GM21576 (cell line): Measurements from ENCODE around the gene ARHGAP15.
"Not testable (repeated sequence)": the region's sequence is repeated elsewhere in the genome, so short reads cannot be mapped to it uniquely, and the experiment has no call there.

Experiments
- ATAC-seq: cut with Tn5 transposase; IDR thresholded peaks from one replicate; pipeline ENCODE4 v1.9.1; 2021; ENCODE audit warnings: mild to moderate bottlenecking, moderate library complexity; ENCODE audit not compliant: unreplicated experiment

ARHGAP15 gene

GRCh38 chr2:143521396-143521795 lies 392.2 kb downstream of the ARHGAP15 start:
- no peak for ATAC-seq

- ATAC-seq, result no peak
Observed at GRCh38 chr2:143522699-143523098, 393.5 kb downstream of the ARHGAP15 start.

DNA sequence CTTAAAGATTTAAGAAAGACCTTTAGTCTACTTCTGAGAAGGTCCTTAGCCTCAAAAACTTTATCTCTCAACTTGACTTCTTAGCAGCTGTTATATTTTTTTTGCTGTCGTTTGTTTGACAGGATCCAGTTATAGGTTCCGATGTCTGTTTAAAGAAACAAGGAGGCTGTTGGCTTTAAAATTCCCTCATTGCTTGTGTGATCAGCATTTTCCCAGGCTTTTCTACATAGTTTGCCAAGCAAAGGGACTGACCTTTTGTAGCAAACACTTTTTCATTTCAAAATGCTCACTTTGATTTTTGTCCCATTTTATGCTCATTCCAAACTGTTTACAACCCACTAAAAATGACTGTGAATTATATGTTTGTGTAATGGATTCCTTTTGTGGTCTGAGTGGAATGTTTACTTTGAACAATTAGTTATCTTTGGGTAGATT lies 394.9 kb downstream of the ARHGAP15 start:
- ATAC-seq, result no peak

DNA sequence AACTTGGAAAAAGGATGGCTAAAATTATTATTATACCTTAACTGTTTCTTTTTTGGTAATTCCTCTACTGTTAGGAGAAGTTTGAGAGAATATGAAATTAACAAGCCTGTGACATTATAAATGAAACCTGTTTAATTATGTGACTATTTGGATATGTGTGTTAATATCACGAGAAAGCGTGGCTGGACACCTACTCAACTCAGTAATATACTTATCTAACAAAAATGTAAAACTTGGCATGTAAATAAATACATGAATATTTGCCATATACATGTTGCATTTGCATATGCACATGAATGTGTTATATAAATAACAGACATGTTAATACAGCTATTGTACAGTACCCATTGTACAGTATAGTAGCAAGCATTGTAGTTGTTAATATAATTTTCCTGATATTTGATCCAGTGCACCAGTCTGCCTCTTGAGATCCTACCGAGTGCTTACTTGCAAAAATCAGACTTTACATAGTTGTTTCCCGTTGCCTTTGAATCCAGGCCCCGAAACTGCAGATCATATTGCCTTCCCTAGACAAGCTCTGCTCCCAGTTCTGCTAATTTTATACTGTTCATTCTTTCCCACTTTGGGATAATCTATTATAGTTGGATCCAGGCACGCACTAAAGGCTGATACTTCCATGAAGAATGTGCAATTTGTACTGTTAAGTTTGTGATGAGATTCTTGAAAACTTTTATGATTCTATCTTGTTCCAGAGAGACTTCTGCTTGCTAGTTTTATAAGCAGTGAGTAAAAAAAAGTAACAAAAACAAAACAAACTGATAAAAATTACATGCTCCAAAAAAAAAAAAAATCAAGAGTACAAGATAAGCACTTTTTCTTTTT lies 395.6 kb downstream of the ARHGAP15 start:
- no peak for ATAC-seq

DNA sequence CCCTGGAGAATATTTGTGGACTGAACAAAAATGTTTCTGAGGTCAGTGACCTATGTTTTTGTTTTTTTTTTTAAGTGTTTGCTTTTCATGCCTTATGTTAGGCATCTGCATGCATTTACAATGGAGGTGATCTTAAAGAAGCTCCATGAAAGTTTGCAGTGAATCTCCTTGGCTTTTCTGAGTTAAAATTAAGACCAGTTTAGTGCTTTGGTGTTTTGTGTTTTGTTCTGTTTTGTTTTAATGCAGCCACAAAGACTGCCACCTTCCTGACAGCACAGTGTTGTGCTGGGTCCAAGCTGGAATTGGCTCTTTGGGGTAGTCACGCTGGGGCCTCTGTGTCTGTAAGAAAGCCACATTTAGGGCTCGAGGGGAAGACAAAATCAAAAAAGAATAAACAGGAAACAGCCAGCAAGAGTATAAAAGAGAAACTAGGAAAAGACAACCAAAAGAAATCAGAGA lies 396.2 kb downstream of the ARHGAP15 start:
- no peak for ATAC-seq

DNA sequence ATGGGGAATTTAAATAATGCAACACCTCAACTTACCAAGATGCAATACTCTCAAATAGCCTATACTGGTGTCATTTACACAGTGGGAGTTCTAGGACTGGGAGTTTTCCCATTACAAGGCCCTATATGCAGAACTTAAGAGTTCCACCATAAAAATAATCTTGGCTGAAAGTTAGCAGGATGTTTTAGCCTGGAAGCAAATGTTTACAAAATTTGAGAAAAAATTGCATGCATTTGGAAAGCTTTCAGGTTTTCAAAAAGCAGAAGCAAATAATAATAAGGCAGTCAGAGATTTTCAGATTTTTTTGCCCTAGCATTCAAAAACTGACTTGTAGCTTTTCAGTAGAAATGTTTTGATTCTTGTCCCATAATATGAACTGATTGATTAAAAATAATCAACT lies 397.3 kb downstream of the ARHGAP15 start:
- ATAC-seq, result no peak

DNA sequence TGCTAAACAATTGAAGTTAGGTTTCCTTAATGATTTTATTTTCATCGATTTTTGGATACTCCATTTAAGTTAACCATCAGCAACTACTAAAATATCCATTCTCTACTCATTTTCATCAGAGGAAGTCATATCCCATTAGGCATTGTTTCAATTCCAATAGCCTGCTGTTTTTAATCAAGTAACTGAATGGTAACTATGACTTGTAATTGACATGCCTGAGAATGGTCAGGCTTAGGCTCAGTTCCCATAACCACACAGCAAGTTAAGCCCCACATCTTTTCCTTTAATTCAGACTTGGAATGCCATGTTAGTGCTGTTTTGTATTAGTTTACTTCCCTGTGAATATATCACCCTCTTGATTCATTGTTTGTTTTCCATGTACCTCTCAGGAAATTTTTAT lies 398.8 kb downstream of the ARHGAP15 start:
- ATAC-seq, result no peak

DNA sequence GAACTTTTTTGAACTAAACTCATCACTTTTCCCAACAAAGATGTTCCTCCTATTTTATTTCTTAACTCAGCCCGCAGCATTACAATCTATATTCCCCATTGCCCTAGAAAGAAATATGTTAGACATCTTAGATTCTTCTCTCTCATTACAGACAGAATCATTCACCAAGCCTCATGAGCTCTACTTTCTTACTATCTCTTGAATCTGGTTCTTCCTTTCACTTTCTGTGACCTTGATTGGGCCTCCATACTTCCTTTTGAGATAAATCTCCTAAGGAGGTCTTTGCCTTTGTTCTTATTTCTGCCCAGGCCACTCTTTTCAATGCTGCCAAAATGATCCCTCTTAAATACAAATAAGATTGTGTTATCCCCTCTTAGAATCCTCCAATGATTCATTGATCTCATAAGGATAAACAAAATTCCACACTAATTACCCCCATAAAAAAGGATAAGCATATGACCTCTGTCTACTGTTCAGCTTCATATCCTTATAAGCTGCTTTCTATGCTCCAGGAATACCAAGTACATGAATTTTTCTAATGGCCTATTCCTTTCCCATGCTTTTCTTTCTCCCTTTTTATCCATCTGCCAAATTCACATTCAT lies 400.0 kb downstream of the ARHGAP15 start:
- no peak for ATAC-seq

DNA sequence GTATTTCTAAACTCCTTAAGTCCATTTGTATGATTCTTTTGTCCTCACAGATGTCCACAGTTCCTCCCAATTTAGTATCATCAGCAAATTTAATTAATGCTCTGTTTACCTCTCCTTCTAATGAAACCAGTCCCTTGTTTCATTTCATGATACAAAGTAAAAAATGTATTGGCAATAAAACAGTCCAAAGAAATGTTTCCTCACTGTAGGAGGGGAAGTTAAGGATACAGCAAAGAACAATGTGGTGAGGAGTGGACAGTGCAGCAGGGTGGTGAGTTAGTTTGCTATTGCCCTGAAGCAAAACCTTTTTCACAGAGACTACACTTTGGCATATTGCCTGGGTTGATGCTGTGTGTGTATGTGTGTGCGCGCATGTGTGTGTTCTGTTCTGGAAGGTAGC lies 401.5 kb downstream of the ARHGAP15 start:
- ATAC-seq, result no peak

DNA sequence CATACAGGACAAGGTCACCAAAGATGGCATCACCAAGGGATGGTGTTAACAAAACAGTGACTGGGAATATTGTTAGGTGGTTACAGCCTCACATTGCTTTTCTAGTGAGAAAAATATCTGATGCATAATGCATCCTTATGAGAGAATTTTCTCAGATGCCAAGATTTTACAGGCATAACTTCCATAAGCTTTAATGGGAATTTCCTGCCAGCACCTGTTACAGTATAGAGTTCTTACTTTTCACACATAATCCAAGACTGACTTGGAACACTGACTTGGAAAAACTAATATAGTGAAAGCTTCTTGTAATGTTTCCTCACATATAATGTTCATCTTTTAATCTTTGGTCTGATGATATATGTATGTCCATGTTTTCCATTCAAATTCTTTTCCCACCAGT lies 402.8 kb downstream of the ARHGAP15 start:
- ATAC-seq, result no peak

DNA sequence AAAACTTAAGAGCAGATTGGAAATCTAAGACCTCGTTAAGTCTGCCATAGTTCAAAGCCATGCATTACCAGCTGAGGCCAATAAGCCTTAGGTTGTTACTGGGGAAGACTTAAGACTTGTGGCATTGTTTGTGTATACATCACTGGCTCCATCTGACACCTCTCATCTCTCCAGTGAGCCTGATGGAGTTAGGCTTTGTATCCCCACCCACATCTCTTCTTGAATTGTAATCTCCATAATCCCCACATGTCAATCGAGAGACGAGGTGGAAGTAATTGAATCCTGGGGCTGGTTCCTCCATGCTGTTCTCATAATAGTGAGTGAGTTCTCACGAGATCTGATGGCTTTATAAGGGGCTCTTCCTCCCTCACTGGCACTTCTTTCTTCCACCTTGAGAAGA lies 404.6 kb downstream of the ARHGAP15 start:
- ATAC-seq, result no peak

- ATAC-seq, result no peak
Observed at GRCh38 chr2:143535802-143536201, 406.6 kb downstream of the ARHGAP15 start.

GRCh38 chr2:143541899-143542298 lies 412.7 kb downstream of the ARHGAP15 start:
- not testable (repeated sequence) for ATAC-seq

- no peak for ATAC-seq
Observed at GRCh38 chr2:143545059-143545948, 416.1 kb downstream of the ARHGAP15 start.

DNA sequence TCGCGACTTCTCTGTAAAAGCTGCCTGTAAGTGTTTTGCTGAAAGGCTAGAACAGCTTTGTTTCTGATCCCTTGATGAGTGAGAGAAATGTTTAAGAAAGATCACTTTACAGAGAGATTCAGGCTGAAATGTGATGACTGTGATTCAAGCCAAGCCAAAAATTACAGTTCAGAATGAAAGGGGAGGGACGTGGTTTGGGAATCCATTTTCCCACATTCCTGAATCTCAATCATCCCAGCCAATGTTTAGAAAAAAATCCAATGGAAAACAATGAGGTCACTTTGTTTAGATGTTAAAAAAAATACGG lies 416.7 kb downstream of the ARHGAP15 start:
- no peak for ATAC-seq

GRCh38 chr2:143548032-143548431 lies 418.8 kb downstream of the ARHGAP15 start:
- ATAC-seq, result no peak

- no peak for ATAC-seq
Observed at GRCh38 chr2:143550500-143550899, 421.3 kb downstream of the ARHGAP15 start.

DNA sequence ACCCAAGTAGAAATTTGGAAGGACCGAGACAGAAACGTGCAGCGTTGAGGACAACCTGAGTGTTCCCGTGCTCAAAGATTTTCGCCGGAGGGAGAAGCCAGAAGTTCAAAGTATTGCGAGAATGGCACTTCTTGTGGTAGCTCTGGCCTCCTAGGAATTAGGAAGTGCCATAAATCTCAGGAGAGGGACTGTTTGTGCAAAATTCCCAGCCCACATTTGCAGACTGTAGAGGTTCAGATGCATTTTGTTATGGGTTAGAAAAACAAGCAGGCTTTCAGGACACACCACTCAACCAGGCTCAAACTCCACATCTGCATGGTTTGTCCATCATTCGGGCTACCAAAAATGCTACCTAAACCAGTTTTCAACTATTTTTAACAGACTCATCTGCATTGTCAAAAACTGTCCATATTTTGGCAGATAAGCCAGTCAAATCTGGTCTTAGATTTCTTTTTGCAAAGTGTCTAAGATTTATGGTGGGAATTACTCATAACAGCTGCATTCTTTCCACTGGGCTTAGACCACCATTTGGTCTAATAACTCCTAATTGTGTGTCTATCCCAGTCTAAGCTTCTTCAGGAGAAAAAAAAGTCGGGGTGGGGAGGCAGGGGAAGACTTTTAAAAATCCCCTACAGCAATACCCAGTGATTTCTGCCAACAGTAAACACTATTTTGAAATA lies 422.9 kb downstream of the ARHGAP15 start:
- no peak for ATAC-seq

DNA sequence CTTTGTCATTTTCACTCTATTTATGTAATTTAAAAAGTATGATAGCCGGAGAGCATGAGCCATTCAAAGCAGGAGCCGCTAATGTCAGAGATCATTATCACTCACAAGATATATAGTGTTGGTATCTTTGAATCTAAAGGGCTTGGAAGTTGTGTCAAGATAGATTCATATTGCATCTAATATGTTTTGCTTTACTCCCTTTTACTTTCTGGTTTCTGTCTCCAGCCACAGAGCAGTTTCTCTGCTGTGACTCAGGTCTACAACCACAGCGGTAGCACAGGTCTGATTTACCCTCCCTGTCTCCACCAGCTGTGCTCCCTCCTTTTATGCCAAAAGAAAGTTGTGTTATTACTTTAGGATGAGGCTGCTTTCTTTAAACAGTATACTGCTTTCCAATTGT lies 424.0 kb downstream of the ARHGAP15 start:
- no peak for ATAC-seq

DNA sequence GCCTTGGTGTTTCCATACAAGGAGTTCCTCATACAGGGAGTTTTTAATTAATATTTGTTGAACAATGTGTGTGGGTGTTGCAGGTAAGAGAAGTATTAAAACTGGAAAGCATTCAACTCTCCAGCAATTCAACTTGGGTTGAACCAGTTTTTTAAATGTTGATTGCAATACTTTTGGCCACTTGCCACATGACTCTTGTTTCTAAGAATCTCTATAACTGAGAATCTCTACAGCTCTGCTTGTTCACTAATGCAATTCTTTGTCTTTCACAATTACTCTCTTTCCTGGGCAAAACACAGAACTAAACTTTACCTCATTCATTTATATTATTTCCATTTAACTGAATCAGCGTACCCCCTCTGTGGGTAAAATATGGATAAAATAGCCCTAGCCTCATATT lies 429.4 kb downstream of the ARHGAP15 start:
- no peak for ATAC-seq

- no peak for ATAC-seq
Observed at GRCh38 chr2:143559147-143559546, 429.9 kb downstream of the ARHGAP15 start.
